Smooth muscle cell (in vitro differentiated cells): ENCODE data around the gene DESI1. TPM values are rescaled to one million over a fixed set of nuclear protein-coding genes. Genes with fewer than 3 reads are reported as not detected.

Experiments
- DNase-seq: peaks from one replicate; lab custom pipeline; 2025; ENCODE audit not compliant: unreplicated experiment; lab: John Stamatoyannopoulos, UW
- H2AFZ ChIP-seq: fragments of 200-600 bp; sonication (generic); 2 replicates; pipeline ENCODE4 v1.6.0; 2016; ENCODE audit warnings: antibody characterized with exemption, low read depth, mild to moderate bottlenecking
- H3F3A ChIP-seq: fragments of 200-600 bp; sonication (generic); 2 replicates; pipeline ENCODE4 v1.6.0; 2017; ENCODE audit warnings: antibody characterized with exemption, low read depth
- H3K27ac ChIP-seq: fragments of 200-600 bp; sonication (generic); 2 replicates; pipeline ENCODE4 v1.5.1; 2016; ENCODE audit warnings: low read depth, mild to moderate bottlenecking
- H3K27me3 ChIP-seq: fragments of 200-600 bp; sonication (generic); 2 replicates; pipeline ENCODE4 v1.6.1; 2016; ENCODE audit warnings: low read depth, mild to moderate bottlenecking
- H3K36me3 ChIP-seq: fragments of 200-600 bp; sonication (generic); 2 replicates; pipeline ENCODE4 v1.5.1; 2016; ENCODE audit warnings: low read depth
- H3K4me1 ChIP-seq: fragments of 200-600 bp; sonication (generic); 2 replicates; pipeline ENCODE4 v1.5.1; 2016; ENCODE audit warnings: low read depth
- H3K4me2 ChIP-seq: fragments of 200-600 bp; sonication (generic); 2 replicates; pipeline ENCODE4 v1.6.0; 2016; ENCODE audit warnings: mild to moderate bottlenecking
- H3K4me3 ChIP-seq: fragments of 200-600 bp; sonication (generic); 2 replicates; pipeline ENCODE4 v1.5.1; 2016; ENCODE audit warnings: mild to moderate bottlenecking
- H3K79me2 ChIP-seq: fragments of 200-600 bp; sonication (generic); 2 replicates; pipeline ENCODE4 v1.6.0; 2016; ENCODE audit warnings: low read depth, mild to moderate bottlenecking
- H3K9ac ChIP-seq: fragments of 200-600 bp; sonication (generic); 2 replicates; pipeline ENCODE4 v1.6.0; 2016; ENCODE audit warnings: low read depth
- H3K9me3 ChIP-seq: fragments of 200-600 bp; sonication (generic); replicated peaks from 2 replicates; pipeline ENCODE4 v1.5.1; 2016; ENCODE audit warnings: low read depth
- H4K20me1 ChIP-seq: fragments of 200-600 bp; sonication (generic); 2 replicates; pipeline ENCODE4 v1.6.0; 2016; ENCODE audit warnings: low read depth
- CTCF ChIP-seq: fragments of 200-600 bp; sonication (generic); IDR thresholded peaks from 2 replicates; pipeline ENCODE4 v1.5.1; 2017; ENCODE audit warnings: borderline replicate concordance, mild to moderate bottlenecking, antibody characterized with exemption; ENCODE audit not compliant: insufficient read depth, poor library complexity, severe bottlenecking
- WGBS: methylation state at CpG from one replicate; pipeline ENCODE4 v1.1.7; 2016; ENCODE audit warnings: low lambda C conversion rate; 5-methylcytosine and 5-hydroxymethylcytosine counted together
- polyA plus RNA-seq: library from polyadenylated mRNA; unstranded; fragments of >200 nt; fragmentation: Nextera tagmentation; extraction: Ambion mirVana; gene quantifications from 2 replicates; pipeline ENCODE4 v1.2.1, GENCODE V29; 2016
- total RNA-seq: library from RNA; depleted of rRNA; stranded (reverse); fragments of >200 nt; gene quantifications from 2 replicates; pipeline ENCODE4 v1.2.3, GENCODE V29; 2014

Gene DESI1
- total and polyA plus RNA-seq, 2 experiments from 2014 or later = 14.3 to 16.9 TPM

GRCh38 chr22:41656556-41656955, 35.7 kb upstream of the DESI1 start:
- H3K9ac ChIP-seq = no peak overlapping the region
- no peaks in the 10 kb centered on the region for H3K4me1 ChIP-seq
- H3K27ac ChIP-seq = no peak overlapping the region
- no peak overlapping the region for H2AFZ ChIP-seq
- TF ChIP-seq CTCF = no peak
- no peaks in the 10 kb centered on the region for H3K9me3 ChIP-seq
- H3K79me2 ChIP-seq = no peaks in the 10 kb centered on the region
- DNase-seq = no peak
- 80% methylated on average over 5 of the region's 5 CpGs for WGBS
- no peaks in the 10 kb centered on the region for H3F3A ChIP-seq
- no peak overlapping the region for H3K4me2 ChIP-seq
- H3K4me3 ChIP-seq = no peak overlapping the region
- no peaks in the 10 kb centered on the region for H3K27me3 ChIP-seq
- peaks cover 8% of the 10 kb centered on the region for H4K20me1 ChIP-seq
- H3K36me3 ChIP-seq = peaks cover 37% of the 10 kb centered on the region

- WGBS = 96% methylated on average over 3 of the region's 3 CpGs
- Histone ChIP-seq H3K4me2 (no peak overlapping the region), H3K9me3 (no peaks in the 10 kb centered on the region), H3K79me2 (no peaks in the 10 kb centered on the region), H3K27ac (no peak overlapping the region), H3K27me3 (no peaks in the 10 kb centered on the region), H3K9ac (no peak overlapping the region), H2AFZ (no peak overlapping the region), H3K36me3 (peaks cover 37% of the 10 kb centered on the region), H3F3A (no peaks in the 10 kb centered on the region), H4K20me1 (peaks cover 11% of the 10 kb centered on the region), H3K4me1 (no peaks in the 10 kb centered on the region), H3K4me3 (no peak overlapping the region)
- DNase-seq = no peak
- TF ChIP-seq CTCF = no peak
These were observed 33.5 kb upstream of the DESI1 start for GRCh38 chr22:41654322-41654721.

- H4K20me1 ChIP-seq = peaks cover 7% of the 10 kb centered on the region
- DNase-seq = no peak
- H3K79me2 ChIP-seq = peaks cover 9% of the 10 kb centered on the region
- no peak overlapping the region for H3K27ac ChIP-seq
- H2AFZ ChIP-seq = no peak overlapping the region
- H3K9me3 ChIP-seq = no peaks in the 10 kb centered on the region
- no peaks in the 10 kb centered on the region for H3K4me1 ChIP-seq
- H3K27me3 ChIP-seq = no peaks in the 10 kb centered on the region
- H3K4me3 ChIP-seq = no peak overlapping the region
- no peaks in the 10 kb centered on the region for H3F3A ChIP-seq
- WGBS = over 99% methylated on average over 11 of the region's 11 CpGs
- H3K36me3 ChIP-seq = peaks cover 24% of the 10 kb centered on the region
- no peak for TF ChIP-seq CTCF
- no peak overlapping the region for H3K9ac ChIP-seq
- no peak overlapping the region for H3K4me2 ChIP-seq
These were observed 30.0 kb upstream of the DESI1 start for GRCh38 chr22:41650821-41651220.

GRCh38 chr22:41650229-41650628, 29.4 kb upstream of the DESI1 start:
- no peak overlapping the region for H3K27ac ChIP-seq
- TF ChIP-seq CTCF = no peak
- no peak for DNase-seq
- no peaks in the 10 kb centered on the region for H3K4me1 ChIP-seq
- no peaks in the 10 kb centered on the region for H3F3A ChIP-seq
- H4K20me1 ChIP-seq = peaks cover 7% of the 10 kb centered on the region
- WGBS = 92% methylated on average over 1 of the region's 1 CpG
- H3K9ac ChIP-seq = no peak overlapping the region
- no peaks in the 10 kb centered on the region for H3K9me3 ChIP-seq
- H3K36me3 ChIP-seq = peaks cover 23% of the 10 kb centered on the region
- H2AFZ ChIP-seq = no peak overlapping the region
- no peak overlapping the region for H3K4me2 ChIP-seq
- no peaks in the 10 kb centered on the region for H3K27me3 ChIP-seq
- H3K4me3 ChIP-seq = no peak overlapping the region
- peaks cover 10% of the 10 kb centered on the region for H3K79me2 ChIP-seq
